ENCODE data around the gene LNPK. TPM values are rescaled to one million over a fixed set of nuclear protein-coding genes. Genes with fewer than 3 reads are reported as not detected.

LNPK gene
- polyA plus RNA-seq, 1 donor from 2014 or later: 46.7 TPM

DNA sequence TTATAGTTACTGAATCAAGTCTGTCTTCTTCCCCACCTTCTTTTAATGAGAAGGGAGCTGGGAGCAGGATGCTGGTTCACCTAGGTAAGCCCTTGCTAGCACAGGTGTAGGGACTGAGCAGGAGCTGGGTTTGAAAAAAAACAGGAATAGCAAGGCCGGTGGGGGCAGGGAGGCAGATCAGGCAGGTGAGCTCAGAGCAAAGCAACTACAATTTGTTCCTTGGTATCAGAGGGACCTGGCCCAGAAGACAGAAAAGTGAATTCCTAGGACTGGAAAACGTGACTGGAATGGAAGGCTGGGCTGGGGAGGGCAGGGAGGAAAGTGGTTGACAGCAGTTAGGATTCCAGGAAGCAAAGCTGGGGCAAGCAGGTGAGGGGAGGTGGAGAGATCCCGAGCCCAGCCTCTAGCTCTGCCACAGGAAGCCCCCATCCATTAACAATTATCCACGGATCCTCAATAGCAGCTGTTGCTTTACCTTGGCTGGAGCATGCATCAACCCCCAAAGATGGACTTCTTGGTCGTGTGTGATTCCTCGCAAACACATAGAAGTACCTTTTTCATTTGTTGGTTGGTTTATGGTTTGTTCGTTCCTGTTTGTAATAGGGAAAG is 118.4 kb downstream of the LNPK start:
- no peak overlapping the region for H2AFZ ChIP-seq (ENCODE audit: low read depth, low read length)
- no peak overlapping the region for H3K4me2 ChIP-seq (ENCODE audit: low read length)

DNA sequence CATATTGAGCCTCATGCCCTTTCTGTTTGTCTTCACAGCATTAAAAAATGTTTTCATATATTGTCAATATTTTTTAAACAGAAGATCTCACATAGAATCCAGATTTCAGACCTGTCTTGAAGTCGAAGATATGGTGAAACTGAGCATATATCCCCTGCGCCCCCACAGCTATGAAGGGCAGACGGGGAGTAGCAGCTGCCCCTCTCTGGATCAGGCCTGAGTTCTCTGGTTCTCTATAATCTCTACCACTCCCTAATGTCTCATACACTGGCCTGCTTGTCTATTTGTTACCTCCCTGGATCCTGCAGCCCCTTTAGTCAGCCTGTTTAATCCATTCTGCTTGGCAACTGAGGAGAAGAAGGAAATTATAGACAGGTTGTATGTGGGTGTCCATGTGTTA is 122.4 kb downstream of the LNPK start:
- no peaks in the 10 kb centered on the region for H3K79me2 ChIP-seq (replicated peaks; ENCODE audit: insufficient read depth, low read length)

More for the DNA sequence above, 118.4 kb downstream of the LNPK start:
- H3K9ac ChIP-seq (ENCODE audit: low read length): no peak overlapping the region
- no peaks in the 10 kb centered on the region for H4K20me1 ChIP-seq (ENCODE audit: insufficient read depth)
- no peaks in the 10 kb centered on the region for H3K36me3 ChIP-seq (ENCODE audit: insufficient read depth, low read length)
- no peaks in the 10 kb centered on the region for H3K79me2 ChIP-seq (replicated peaks; ENCODE audit: insufficient read depth, low read length)
- no peaks in the 10 kb centered on the region for H3K9me3 ChIP-seq (ENCODE audit: low read length)
- TF ChIP-seq POLR2AphosphoS5 (IDR thresholded peaks at IDR 0.05) (no peak), EP300 (conservative IDR thresholded peaks at IDR 0.05; ENCODE audit: poor library complexity, severe bottlenecking) (no peak), RAD21 (conservative IDR thresholded peaks at IDR 0.05) (no peak), EZH2 (IDR thresholded peaks at IDR 0.05; ENCODE audit: borderline replicate concordance, insufficient read depth, low read length, poor library complexity, severe bottlenecking) (no peak), SMC3 (conservative IDR thresholded peaks at IDR 0.05; ENCODE audit: poor library complexity) (no peak), MXI1 (conservative IDR thresholded peaks at IDR 0.05; ENCODE audit: poor library complexity, severe bottlenecking) (no peak), TAF1 (IDR thresholded peaks at IDR 0.05; ENCODE audit: low read depth) (no peak)
- TF ChIP-seq, protein P1, sequence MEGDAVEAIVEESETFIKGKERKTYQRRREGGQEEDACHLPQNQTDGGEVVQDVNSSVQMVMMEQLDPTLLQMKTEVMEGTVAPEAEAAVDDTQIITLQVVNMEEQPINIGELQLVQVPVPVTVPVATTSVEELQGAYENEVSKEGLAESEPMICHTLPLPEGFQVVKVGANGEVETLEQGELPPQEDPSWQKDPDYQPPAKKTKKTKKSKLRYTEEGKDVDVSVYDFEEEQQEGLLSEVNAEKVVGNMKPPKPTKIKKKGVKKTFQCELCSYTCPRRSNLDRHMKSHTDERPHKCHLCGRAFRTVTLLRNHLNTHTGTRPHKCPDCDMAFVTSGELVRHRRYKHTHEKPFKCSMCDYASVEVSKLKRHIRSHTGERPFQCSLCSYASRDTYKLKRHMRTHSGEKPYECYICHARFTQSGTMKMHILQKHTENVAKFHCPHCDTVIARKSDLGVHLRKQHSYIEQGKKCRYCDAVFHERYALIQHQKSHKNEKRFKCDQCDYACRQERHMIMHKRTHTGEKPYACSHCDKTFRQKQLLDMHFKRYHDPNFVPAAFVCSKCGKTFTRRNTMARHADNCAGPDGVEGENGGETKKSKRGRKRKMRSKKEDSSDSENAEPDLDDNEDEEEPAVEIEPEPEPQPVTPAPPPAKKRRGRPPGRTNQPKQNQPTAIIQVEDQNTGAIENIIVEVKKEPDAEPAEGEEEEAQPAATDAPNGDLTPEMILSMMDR (IDR thresholded peaks at IDR 0.05; ENCODE audit: poor library complexity, severe bottlenecking): no peak
- TF ChIP-seq, protein P2, sequence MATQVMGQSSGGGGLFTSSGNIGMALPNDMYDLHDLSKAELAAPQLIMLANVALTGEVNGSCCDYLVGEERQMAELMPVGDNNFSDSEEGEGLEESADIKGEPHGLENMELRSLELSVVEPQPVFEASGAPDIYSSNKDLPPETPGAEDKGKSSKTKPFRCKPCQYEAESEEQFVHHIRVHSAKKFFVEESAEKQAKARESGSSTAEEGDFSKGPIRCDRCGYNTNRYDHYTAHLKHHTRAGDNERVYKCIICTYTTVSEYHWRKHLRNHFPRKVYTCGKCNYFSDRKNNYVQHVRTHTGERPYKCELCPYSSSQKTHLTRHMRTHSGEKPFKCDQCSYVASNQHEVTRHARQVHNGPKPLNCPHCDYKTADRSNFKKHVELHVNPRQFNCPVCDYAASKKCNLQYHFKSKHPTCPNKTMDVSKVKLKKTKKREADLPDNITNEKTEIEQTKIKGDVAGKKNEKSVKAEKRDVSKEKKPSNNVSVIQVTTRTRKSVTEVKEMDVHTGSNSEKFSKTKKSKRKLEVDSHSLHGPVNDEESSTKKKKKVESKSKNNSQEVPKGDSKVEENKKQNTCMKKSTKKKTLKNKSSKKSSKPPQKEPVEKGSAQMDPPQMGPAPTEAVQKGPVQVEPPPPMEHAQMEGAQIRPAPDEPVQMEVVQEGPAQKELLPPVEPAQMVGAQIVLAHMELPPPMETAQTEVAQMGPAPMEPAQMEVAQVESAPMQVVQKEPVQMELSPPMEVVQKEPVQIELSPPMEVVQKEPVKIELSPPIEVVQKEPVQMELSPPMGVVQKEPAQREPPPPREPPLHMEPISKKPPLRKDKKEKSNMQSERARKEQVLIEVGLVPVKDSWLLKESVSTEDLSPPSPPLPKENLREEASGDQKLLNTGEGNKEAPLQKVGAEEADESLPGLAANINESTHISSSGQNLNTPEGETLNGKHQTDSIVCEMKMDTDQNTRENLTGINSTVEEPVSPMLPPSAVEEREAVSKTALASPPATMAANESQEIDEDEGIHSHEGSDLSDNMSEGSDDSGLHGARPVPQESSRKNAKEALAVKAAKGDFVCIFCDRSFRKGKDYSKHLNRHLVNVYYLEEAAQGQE (IDR thresholded peaks at IDR 0.05; ENCODE audit: borderline replicate concordance): no peak
- no peaks in the 10 kb centered on the region for H3K9me2 ChIP-seq (ENCODE audit: insufficient read depth, low read length)
- no peaks in the 10 kb centered on the region for H3F3A ChIP-seq (ENCODE audit: insufficient read depth, low read length, poor library complexity, severe bottlenecking)
- H3K27ac ChIP-seq (ENCODE audit: low read length): no peak overlapping the region
- H3K4me3 ChIP-seq (ENCODE audit: low read length): no peak overlapping the region
- no peaks in the 10 kb centered on the region for H3K27me3 ChIP-seq (ENCODE audit: insufficient read depth, low read depth, low read length)

More for the DNA sequence above, 122.4 kb downstream of the LNPK start:
- H3K9ac ChIP-seq (ENCODE audit: low read length): no peak overlapping the region
- no peaks in the 10 kb centered on the region for H4K20me1 ChIP-seq (ENCODE audit: insufficient read depth)
- TF ChIP-seq, protein P2 (IDR thresholded peaks at IDR 0.05; ENCODE audit: borderline replicate concordance): no peak
- TF ChIP-seq SMC3 (conservative IDR thresholded peaks at IDR 0.05; ENCODE audit: poor library complexity) (no peak), TAF1 (IDR thresholded peaks at IDR 0.05; ENCODE audit: low read depth) (no peak), EZH2 (IDR thresholded peaks at IDR 0.05; ENCODE audit: borderline replicate concordance, insufficient read depth, low read length, poor library complexity, severe bottlenecking) (no peak), POLR2AphosphoS5 (IDR thresholded peaks at IDR 0.05) (no peak), MXI1 (conservative IDR thresholded peaks at IDR 0.05; ENCODE audit: poor library complexity, severe bottlenecking) (no peak), RAD21 (conservative IDR thresholded peaks at IDR 0.05) (no peak), EP300 (conservative IDR thresholded peaks at IDR 0.05; ENCODE audit: poor library complexity, severe bottlenecking) (no peak)
- TF ChIP-seq, protein P1 (IDR thresholded peaks at IDR 0.05; ENCODE audit: poor library complexity, severe bottlenecking): no peak
- H3K4me3 ChIP-seq (ENCODE audit: low read length): no peak overlapping the region
- no peak overlapping the region for H3K27ac ChIP-seq (ENCODE audit: low read length)
- H2AFZ ChIP-seq (ENCODE audit: low read depth, low read length): no peak overlapping the region
- H3K9me3 ChIP-seq (ENCODE audit: low read length): no peaks in the 10 kb centered on the region
- H3K36me3 ChIP-seq (ENCODE audit: insufficient read depth, low read length): no peaks in the 10 kb centered on the region
- H3K27me3 ChIP-seq (ENCODE audit: insufficient read depth, low read depth, low read length): no peaks in the 10 kb centered on the region
- no peak overlapping the region for H3K4me2 ChIP-seq (ENCODE audit: low read length)
- H3F3A ChIP-seq (ENCODE audit: insufficient read depth, low read length, poor library complexity, severe bottlenecking): no peaks in the 10 kb centered on the region
- H3K9me2 ChIP-seq (ENCODE audit: insufficient read depth, low read length): no peaks in the 10 kb centered on the region
